Measurements from ENCODE around the gene CCDC192.

- TF ChIP-seq CTCF (conservative IDR thresholded peaks at IDR 0.05 in 1 of 2, IDR thresholded peaks at IDR 0.05 in 1 of 2; ENCODE audit: extremely low read depth in 1 of 2, insufficient read depth in 1 of 2, low read depth in 1 of 2, low read length in 2 of 2) (no peak), EZH2 (IDR thresholded peaks at IDR 0.05; ENCODE audit: borderline replicate concordance, low read length) (no peak)
Observed at GRCh38 chr5:127970854-127971425, 267.7 kb downstream of the CCDC192 start.

Measured in mammary epithelial cell (primary cell).